GM19099 (cell line): ENCODE measurements around the gene FCMR.

ENCODE experiments used
- POLR2A ChIP-seq: IDR thresholded peaks from 3 replicates; pipeline ENCODE4 v1.6.1; 2011; ENCODE audit warnings: low read depth; ENCODE audit not compliant: insufficient read length; ENCODE audit errors: extremely low read depth

Gene FCMR

GRCh38 chr1:206922524-206922923 is 783 bp upstream of the FCMR start:
- no peak for TF ChIP-seq POLR2A

- TF ChIP-seq POLR2A = no peak
Observed at GRCh38 chr1:206918076-206918475, 3.7 kb downstream of the FCMR start.

GRCh38 chr1:206916000-206916709 is 5.6 kb downstream of the FCMR start:
- no peak for TF ChIP-seq POLR2A

- TF ChIP-seq POLR2A = no peak
Observed at GRCh38 chr1:206915030-206915735, 6.6 kb downstream of the FCMR start.

- no peak for TF ChIP-seq POLR2A
Observed at GRCh38 chr1:206913766-206914537, 7.8 kb downstream of the FCMR start.

- TF ChIP-seq POLR2A = no peak
Observed at GRCh38 chr1:206912445-206913095, 9.2 kb downstream of the FCMR start.

- no peak for TF ChIP-seq POLR2A
Observed at GRCh38 chr1:206911064-206911663, 10.6 kb downstream of the FCMR start.

GRCh38 chr1:206909883-206910318 is 11.8 kb downstream of the FCMR start:
- TF ChIP-seq POLR2A = no peak

GRCh38 chr1:206909161-206909882 is 12.4 kb downstream of the FCMR start:
- no peak for TF ChIP-seq POLR2A

GRCh38 chr1:206908038-206908437 is 13.7 kb downstream of the FCMR start:
- no peak for TF ChIP-seq POLR2A

- TF ChIP-seq POLR2A = no peak
Observed at GRCh38 chr1:206907304-206907991, 14.3 kb downstream of the FCMR start.

GRCh38 chr1:206905295-206906164 is 16.2 kb downstream of the FCMR start:
- TF ChIP-seq POLR2A = no peak
